K562 (cell line): ENCODE measurements around the gene OR10G6. TPM values are rescaled to one million over a fixed set of nuclear protein-coding genes. Genes with fewer than 3 reads are reported as not detected.

Experiments
- ATAC-seq: fragments of 200-7000 bp; cut with Tn5 transposase; 3 replicates; pipeline ENCODE4 v1.9.1; 2020; ENCODE audit warnings: moderate library complexity
- BruUV-seq: library from RNA; stranded (reverse); fragments of 400-500 nt; replicated peaks from 2 replicates; lab custom pipeline; 2021; lab: Mats Ljungman, UMichigan
- CTCF ChIA-PET: fragments of 300-600 bp; formaldehyde crosslinking; extraction: SDS; loops from one replicate; lab custom pipeline; 2021; ENCODE audit warnings: low intra/inter-chr PET ratio; lab: Yijun Ruan, JAX
- POLR2A ChIA-PET: fragments of 300-600, 350-650 bp; sonication (Branson Sonifier 250); formaldehyde crosslinking; extraction: SDS; loops from one replicate; lab custom pipeline; 2021; ENCODE audit warnings: antibody characterized with exemption, inconsistent platforms; lab: Yijun Ruan, JAX
- DNase-seq, 4 experiments: peaks; one replicate each; pipeline versions ENCODE4 v3.0.0 to v3.0.0-alpha.2; 2011 to 2018; ENCODE audit warnings: low spot score in 3 of 4, mixed read lengths in 3 of 4; ENCODE audit errors: extremely low read depth in 1 of 4
- FAIRE-seq: peaks from 2 replicates; lab custom pipeline; 2011; peaks lifted over from hg19 to GRCh38; lab: Jason Lieb, UNC
- H2AFZ ChIP-seq: 2 replicates; pipeline ENCODE4 v1.6.0; 2011; ENCODE audit warnings: low read depth, low read length, control low read depth, inconsistent platforms
- H3K27ac ChIP-seq: fragments of 200-600 bp; 3 replicates; pipeline ENCODE4 v1.8.0; 2011; ENCODE audit warnings: low read depth, mild to moderate bottlenecking, control low read depth, inconsistent platforms, low read length, moderate library complexity, mixed read lengths; ENCODE audit errors: extremely low read depth
- H3K27me3 ChIP-seq, 2 experiments: fragments of 300-600 bp in 1 of 2; 2 replicates in 1 of 2; 3 replicates in 1 of 2; pipeline versions ENCODE4 v1.6.0 to v1.8.0; 2011; ENCODE audit warnings: inconsistent platforms in 2 of 2, low read length in 2 of 2, mild to moderate bottlenecking in 1 of 2, mixed read lengths in 1 of 2, moderate library complexity in 1 of 2; ENCODE audit not compliant: control insufficient read depth in 2 of 2, insufficient read depth in 2 of 2
- H3K36me3 ChIP-seq: fragments of 300-600 bp; 3 replicates; pipeline ENCODE4 v1.8.0; 2011; ENCODE audit warnings: mild to moderate bottlenecking, low read length, inconsistent platforms; ENCODE audit not compliant: control insufficient read depth, insufficient read depth
- H3K4me1 ChIP-seq, 2 experiments: fragments of 200-600 bp in 1 of 2; replicated peaks in 1 of 2; 2 replicates in 1 of 2; 3 replicates in 1 of 2; pipeline versions ENCODE4 v1.5.1 to v1.8.0; 2011; ENCODE audit warnings: inconsistent platforms in 2 of 2, low read length in 2 of 2, mild to moderate bottlenecking in 1 of 2, mixed read lengths in 1 of 2, moderate library complexity in 1 of 2; ENCODE audit not compliant: control insufficient read depth in 2 of 2, insufficient read depth in 2 of 2
- H3K4me2 ChIP-seq: 2 replicates; pipeline ENCODE4 v1.6.1; 2011; ENCODE audit warnings: low read length, control low read depth, inconsistent platforms, mixed read lengths; ENCODE audit not compliant: insufficient read depth
- H3K4me3 ChIP-seq: fragments of 200-600 bp; sonication (generic), shearing (Covaris generic); 2 replicates; pipeline ENCODE4 v1.5.1; 2016; ENCODE audit warnings: control low read depth, inconsistent platforms
- H3K79me2 ChIP-seq: fragments of 200-600 bp; 3 replicates; pipeline ENCODE4 v1.8.0; 2011; ENCODE audit warnings: low read length, inconsistent platforms; ENCODE audit not compliant: control insufficient read depth, insufficient read depth
- H3K9ac ChIP-seq, 2 experiments: 2 replicates each; pipeline versions ENCODE4 v1.6.0 to v1.6.1; 2011; ENCODE audit warnings: low read depth in 2 of 2, low read length in 2 of 2, control low read depth in 1 of 2, inconsistent platforms in 1 of 2, mild to moderate bottlenecking in 1 of 2, mixed read lengths in 1 of 2; ENCODE audit not compliant: insufficient read depth in 1 of 2
- H3K9me1 ChIP-seq: one replicate; pipeline ENCODE4 v1.6.0; 2011; ENCODE audit warnings: inconsistent platforms, mild to moderate bottlenecking, low read length, moderate library complexity; ENCODE audit not compliant: control insufficient read depth, insufficient read depth
- H3K9me3 ChIP-seq: replicated peaks from 2 replicates; pipeline ENCODE4 v1.5.1; 2011; ENCODE audit warnings: low read depth, low read length, inconsistent platforms; ENCODE audit not compliant: control insufficient read depth, insufficient read depth
- H4K20me1 ChIP-seq: replicated peaks from 2 replicates; pipeline ENCODE4 v1.6.1; 2011; ENCODE audit warnings: low read length, inconsistent platforms, mixed read lengths; ENCODE audit not compliant: control insufficient read depth, insufficient read depth
- BCL6 ChIP-seq: fragments of 250-450 bp; sonication (Bioruptor Pico); IDR thresholded peaks from 2 replicates; pipeline ENCODE4 v1.4.0; 2020
- BRF1 ChIP-seq: IDR thresholded peaks from 3 replicates; pipeline ENCODE4 v1.6.1; 2011; ENCODE audit warnings: borderline replicate concordance, mild to moderate bottlenecking; ENCODE audit not compliant: insufficient read length; ENCODE audit errors: extremely low read depth
- FOS ChIP-seq: IDR thresholded peaks from 3 replicates; pipeline ENCODE4 v1.6.1; 2011; ENCODE audit not compliant: insufficient read length; ENCODE audit errors: extremely low read depth
- KLF13 ChIP-seq: fragments of 450-650 bp; IDR thresholded peaks from 2 replicates; pipeline ENCODE4 v1.6.1; 2016; ENCODE audit warnings: missing genetic modification characterization, low read depth, mild to moderate bottlenecking, missing compliant biosample characterization, moderate library complexity, borderline replicate concordance
- MTA3 ChIP-seq: fragments of 450-650 bp; formaldehyde crosslinking; IDR thresholded peaks from 2 replicates; pipeline ENCODE4 v1.6.1; 2017; ENCODE audit warnings: mild to moderate bottlenecking, borderline replicate concordance
- PHF8 ChIP-seq: fragments of 200-600 bp; sonication (generic); IDR thresholded peaks from 2 replicates; pipeline ENCODE4 v1.6.1; 2012; ENCODE audit warnings: mixed run types, mild to moderate bottlenecking, inconsistent platforms, low read length, moderate library complexity, borderline replicate concordance
- RAD51 ChIP-seq: fragments of 450-650 bp; IDR thresholded peaks from 2 replicates; pipeline ENCODE4 v1.7.1; 2016; ENCODE audit warnings: low read depth, mild to moderate bottlenecking, borderline replicate concordance
- RBM25 ChIP-seq: fragments of 200-400 bp; formaldehyde crosslinking; IDR thresholded peaks from 2 replicates; pipeline ENCODE4 v1.6.1; 2018; ENCODE audit warnings: low read length, low read depth, moderate library complexity; ENCODE audit not compliant: severe bottlenecking
- RREB1 ChIP-seq: fragments of 250-450 bp; sonication (Bioruptor Pico); IDR thresholded peaks from 2 replicates; pipeline ENCODE4 v1.4.0; 2020
- ZNF146 ChIP-seq: IDR thresholded peaks from one replicate; pipeline ENCODE4 v1.6.1; 2018; ENCODE audit warnings: missing compliant biosample characterization; ENCODE audit not compliant: unreplicated experiment
- ZNF717 ChIP-seq: fragments of 250-450 bp; sonication (Bioruptor Pico); IDR thresholded peaks from 2 replicates; pipeline ENCODE4 v1.5.0; 2021
- ZZZ3 ChIP-seq: fragments of 450-650 bp; IDR thresholded peaks from 2 replicates; pipeline ENCODE4 v1.6.1; 2016; ENCODE audit warnings: antibody characterized with exemption, mild to moderate bottlenecking, moderate library complexity
- WGBS: fragments of 100-300 bp; shearing (Covaris generic); methylation state at CpG from one replicate; pipeline ENCODE4 v1.1.6; 2016; ENCODE audit warnings: low coverage, mixed read lengths; ENCODE audit not compliant: insufficient coverage; ENCODE audit errors: missing lambda C conversion rate; 5-methylcytosine and 5-hydroxymethylcytosine counted together
- in situ Hi-C: fragments of 300-500 bp; cut with MboI; formaldehyde crosslinking; loops from 4 replicates; pipeline ENCODE4 v1.15.0; 2018; ENCODE audit warnings: inconsistent platforms, mixed read lengths
- intact Hi-C: fragments of 100-400 bp; cut with micrococcal nuclease; formaldehyde crosslinking; loops from 2 replicates; pipeline ENCODE4 v1.14.2; 2022
- polyA plus RNA-seq, 8 experiments: library from polyadenylated mRNA; depleted of rRNA in 4 of 8; stranded (reverse) in 5 of 8; unstranded in 3 of 8; fragments of >200 nt; fragmentation: Nextera tagmentation in 2 of 8; fragmentation: Illumina TruSeq in 1 of 8; extraction: Ambion mirVana in 2 of 8; extraction: Trizol in 1 of 8; gene quantifications; 2 replicates each; pipeline versions ENCODE4 v1.2.1 to v1.2.3, GENCODE V29; 2011 to 2014; ENCODE audit warnings: inconsistent platforms in 1 of 8, missing spikeins in 1 of 8
- total RNA-seq, 7 experiments: library from RNA; depleted of rRNA in 6 of 7; stranded (reverse); fragments of >200 nt in 6 of 7; fragmentation: Illumina TruSeq in 2 of 7; extraction: Trizol in 2 of 7; gene quantifications; 2 replicates each; pipeline versions ENCODE4 v1.2.1 to v1.2.3, GENCODE V29; 2011 to 2021; ENCODE audit warnings: low replicate concordance in 1 of 7

The OR10G6 gene
- total and polyA plus RNA-seq, 9 of the 15 experiments (the other 6 are each of a cell fraction or from before 2014, with no cell fraction given), result not detected

- Histone ChIP-seq H3K9me3 (no peaks in the 10 kb centered on the region), H3K27me3 (no peaks in the 10 kb centered on the region), H3K27ac (no peak overlapping the region), H2AFZ (no peak overlapping the region), H3K4me2 (no peak overlapping the region)
- TF ChIP-seq RBM25 (peak; percentile 62), FOS (no peak), ZNF146 (CRISPR knock-in tag) (peak; percentile 63)
- TF ChIP-seq, all 486 proteins: peak for 2
- Histone ChIP-seq H3K9me1 (no peaks in the 10 kb centered on the region), H3K9ac (no peak overlapping the region), H4K20me1 (no peaks in the 10 kb centered on the region), H3K79me2 (no peaks in the 10 kb centered on the region), H3K4me3 (no peak overlapping the region), H3K36me3 (no peaks in the 10 kb centered on the region), H3K4me1 (no peaks in the 10 kb centered on the region)
- intact Hi-C loops (no loop called here), in situ Hi-C loops (no loop called here)
- ChIA-PET POLR2A (interaction anchor here (1.1 kb wide), 1 partner anchor 13 kb away, joined by 3 read pairs; the partner anchor contains the start of gene OR6T1), CTCF (no interaction called here)
- no peak for FAIRE-seq
- DNase-seq, result no peak
- ATAC-seq, result no peak
- BruUV-seq, result no TSS peak
Observed at GRCh38 chr11:123956752-123957151, 38.2 kb downstream of the OR10G6 start.

DNA sequence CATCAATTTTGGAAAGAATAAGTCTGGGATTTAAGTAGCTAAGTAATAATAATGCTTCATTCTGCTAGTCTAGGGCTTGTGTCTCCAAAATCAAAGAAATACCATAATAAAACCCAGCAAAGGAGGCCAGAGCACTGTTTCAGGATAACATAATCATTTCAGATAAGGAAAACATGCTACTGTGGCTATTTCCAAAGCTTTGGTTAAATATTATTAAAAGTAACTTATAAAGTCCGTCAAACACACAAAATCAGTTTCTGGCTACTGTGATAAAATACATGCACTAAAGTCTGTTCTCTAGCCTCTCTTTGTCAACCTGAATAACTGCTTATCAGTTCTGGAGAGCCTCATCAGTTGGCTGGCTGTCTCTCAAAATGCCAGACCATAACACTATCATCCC, 49.8 kb downstream of the OR10G6 start:
- no peaks in the 10 kb centered on the region for H3K79me2 ChIP-seq
- 0% methylated on average over 1 of the region's 1 CpG for WGBS
- H3K4me2 ChIP-seq, result no peak overlapping the region
- POLR2A ChIA-PET, result interaction anchor here (1.5 kb wide), 1 partner anchor 20 kb away, joined by 4 read pairs; no protein-coding TSS in a partner anchor
- H3K9me1 ChIP-seq, result no peaks in the 10 kb centered on the region
- FAIRE-seq (no peak), DNase-seq (no peak), ATAC-seq (no peak)
- no peaks in the 10 kb centered on the region; a peak in 1 of 5 replicates for H3K27me3 ChIP-seq
- in situ Hi-C loops, result no loop called here
- H2AFZ ChIP-seq, result no peak overlapping the region
- no TSS peak for BruUV-seq
- CTCF ChIA-PET, result no interaction called here
- no peaks in the 10 kb centered on the region for H3K9me3 ChIP-seq
- no peak overlapping the region for H3K4me3 ChIP-seq
- no peak overlapping the region for H3K9ac ChIP-seq
- no peaks in the 10 kb centered on the region for H3K36me3 ChIP-seq
- H4K20me1 ChIP-seq, result no peaks in the 10 kb centered on the region
- intact Hi-C loops, result no loop called here
- no peak overlapping the region for H3K27ac ChIP-seq
- H3K4me1 ChIP-seq, result no peaks in the 10 kb centered on the region
- no peak for TF ChIP-seq PHF8
- no peak for TF ChIP-seq KLF13 (tag)
- TF ChIP-seq RREB1 (CRISPR knock-in tag), result no peak
- TF ChIP-seq BRF1, result no peak
- no peak for TF ChIP-seq ZZZ3
- no peak for TF ChIP-seq ZNF717 (CRISPR knock-in tag)
- no peak for TF ChIP-seq BCL6
- no peak for TF ChIP-seq RAD51
- no peak for TF ChIP-seq MTA3
